Hepatocyte (in vitro differentiated cells): ENCODE results near the gene VPS72.

Source experiments
- CTCF ChIP-seq: fragments of 200-600 bp; sonication (generic); IDR thresholded peaks from 2 replicates; pipeline ENCODE4 v1.5.1; 2016; ENCODE audit warnings: antibody characterized with exemption, mild to moderate bottlenecking; ENCODE audit not compliant: poor library complexity
- EZH2 ChIP-seq: fragments of 200-600 bp; sonication (generic); IDR thresholded peaks from 2 replicates; pipeline ENCODE4 v1.6.1; 2016; ENCODE audit warnings: antibody characterized with exemption, mild to moderate bottlenecking, borderline replicate concordance
- EZH2phosphoT487 ChIP-seq: fragments of 200-600 bp; sonication (generic); IDR thresholded peaks from one replicate; pipeline ENCODE4 v1.6.1; 2018; ENCODE audit warnings: antibody characterized with exemption, mild to moderate bottlenecking, low read depth, moderate library complexity; ENCODE audit not compliant: unreplicated experiment, severe bottlenecking

GRCh38 chr1:151235235-151235634 is 45.2 kb upstream of the VPS72 start:
- TF ChIP-seq CTCF (no peak), EZH2phosphoT487 (no peak), EZH2 (no peak)
